ENCODE measurements around the gene CARM1.

- no peak for TF ChIP-seq CTCF (IDR thresholded peaks at IDR 0.05)
- TF ChIP-seq POLR2AphosphoS5 (IDR thresholded peaks at IDR 0.05): no peak
These were observed 50.7 kb downstream of the CARM1 start for GRCh38 chr19:10921910-10922637.

All from stomach (tissue), 4 donors.